Neural cell (in vitro differentiated cells): Measurements from ENCODE around the gene SPATA22.

Source experiments
- CTCF ChIP-seq: fragments of 450-650 bp; IDR thresholded peaks from 2 replicates; pipeline ENCODE4 v1.5.1; 2014; ENCODE audit warnings: antibody characterized with exemption, mild to moderate bottlenecking, moderate library complexity; ENCODE audit not compliant: poor library complexity, severe bottlenecking
- EP300 ChIP-seq: fragments of 450-650 bp; conservative IDR thresholded peaks from 2 replicates; pipeline ENCODE4 v1.6.1; 2014; ENCODE audit warnings: antibody characterized with exemption, mild to moderate bottlenecking, moderate library complexity; ENCODE audit not compliant: poor library complexity, severe bottlenecking
- EZH2 ChIP-seq: fragments of 200-600, 300-800 bp; shearing (Covaris generic), sonication (generic); IDR thresholded peaks from 2 replicates; pipeline ENCODE4 v1.6.1; 2014; ENCODE audit warnings: antibody characterized with exemption, low read length, borderline replicate concordance, mild to moderate bottlenecking; ENCODE audit not compliant: insufficient read depth, poor library complexity, severe bottlenecking
- POLR2AphosphoS5 ChIP-seq: IDR thresholded peaks from 2 replicates; pipeline ENCODE4 v1.6.1; 2012
- TAF1 ChIP-seq: IDR thresholded peaks from 2 replicates; pipeline ENCODE4 v1.6.1; 2012; ENCODE audit warnings: low read depth
- TF ChIP-seq, protein P1 (sequence below): IDR thresholded peaks from 2 replicates; pipeline ENCODE4 v1.6.1; 2012; ENCODE audit warnings: borderline replicate concordance

DNA sequence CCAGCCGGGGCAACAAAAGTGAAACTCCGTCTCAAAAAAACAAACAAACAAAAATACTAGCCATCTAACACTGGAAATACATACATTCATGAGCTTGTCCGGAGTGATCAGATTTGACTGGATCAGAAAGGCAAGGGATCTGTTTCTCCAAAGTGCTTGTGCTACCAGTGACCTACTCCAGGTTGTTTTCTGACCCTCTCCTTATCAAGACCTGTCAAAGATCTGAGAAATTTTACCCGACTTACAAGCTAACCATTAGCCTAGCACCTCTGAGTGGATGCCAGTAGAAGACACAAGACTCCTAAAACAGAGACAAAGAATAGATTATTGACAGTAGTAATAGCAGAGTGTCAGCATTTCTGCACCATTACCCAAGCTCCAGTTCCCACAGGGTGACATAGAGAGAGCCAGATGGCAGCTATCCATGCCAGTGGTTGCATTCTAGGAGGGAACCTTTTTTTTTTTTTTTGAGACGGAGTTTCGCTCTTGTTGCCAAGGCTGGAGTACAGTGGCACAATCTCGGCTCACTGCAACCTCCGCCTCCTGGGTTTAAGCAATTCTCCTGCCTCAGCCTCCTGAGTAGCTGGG is 14.0 kb upstream of the SPATA22 start:
- TF ChIP-seq, protein P1, sequence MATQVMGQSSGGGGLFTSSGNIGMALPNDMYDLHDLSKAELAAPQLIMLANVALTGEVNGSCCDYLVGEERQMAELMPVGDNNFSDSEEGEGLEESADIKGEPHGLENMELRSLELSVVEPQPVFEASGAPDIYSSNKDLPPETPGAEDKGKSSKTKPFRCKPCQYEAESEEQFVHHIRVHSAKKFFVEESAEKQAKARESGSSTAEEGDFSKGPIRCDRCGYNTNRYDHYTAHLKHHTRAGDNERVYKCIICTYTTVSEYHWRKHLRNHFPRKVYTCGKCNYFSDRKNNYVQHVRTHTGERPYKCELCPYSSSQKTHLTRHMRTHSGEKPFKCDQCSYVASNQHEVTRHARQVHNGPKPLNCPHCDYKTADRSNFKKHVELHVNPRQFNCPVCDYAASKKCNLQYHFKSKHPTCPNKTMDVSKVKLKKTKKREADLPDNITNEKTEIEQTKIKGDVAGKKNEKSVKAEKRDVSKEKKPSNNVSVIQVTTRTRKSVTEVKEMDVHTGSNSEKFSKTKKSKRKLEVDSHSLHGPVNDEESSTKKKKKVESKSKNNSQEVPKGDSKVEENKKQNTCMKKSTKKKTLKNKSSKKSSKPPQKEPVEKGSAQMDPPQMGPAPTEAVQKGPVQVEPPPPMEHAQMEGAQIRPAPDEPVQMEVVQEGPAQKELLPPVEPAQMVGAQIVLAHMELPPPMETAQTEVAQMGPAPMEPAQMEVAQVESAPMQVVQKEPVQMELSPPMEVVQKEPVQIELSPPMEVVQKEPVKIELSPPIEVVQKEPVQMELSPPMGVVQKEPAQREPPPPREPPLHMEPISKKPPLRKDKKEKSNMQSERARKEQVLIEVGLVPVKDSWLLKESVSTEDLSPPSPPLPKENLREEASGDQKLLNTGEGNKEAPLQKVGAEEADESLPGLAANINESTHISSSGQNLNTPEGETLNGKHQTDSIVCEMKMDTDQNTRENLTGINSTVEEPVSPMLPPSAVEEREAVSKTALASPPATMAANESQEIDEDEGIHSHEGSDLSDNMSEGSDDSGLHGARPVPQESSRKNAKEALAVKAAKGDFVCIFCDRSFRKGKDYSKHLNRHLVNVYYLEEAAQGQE = no peak
- no peak for TF ChIP-seq CTCF
- no peak for TF ChIP-seq POLR2AphosphoS5
- no peak for TF ChIP-seq EP300
- no peak for TF ChIP-seq TAF1
- no peak for TF ChIP-seq EZH2
